HG03521 (cell line): ENCODE measurements around the gene SLC4A1AP.
A peak's percentile ranks its signal among the peaks of the same experiment; 100 is the strongest.
"Not testable (repeated sequence)": the region's sequence is repeated elsewhere in the genome, so short reads cannot be mapped to it uniquely, and the experiment has no call there.

Experiments used
- ATAC-seq: cut with Tn5 transposase; IDR thresholded peaks from one replicate; pipeline ENCODE4 v1.9.1; 2021; ENCODE audit warnings: mild to moderate bottlenecking, moderate library complexity; ENCODE audit not compliant: unreplicated experiment

The SLC4A1AP gene

DNA sequence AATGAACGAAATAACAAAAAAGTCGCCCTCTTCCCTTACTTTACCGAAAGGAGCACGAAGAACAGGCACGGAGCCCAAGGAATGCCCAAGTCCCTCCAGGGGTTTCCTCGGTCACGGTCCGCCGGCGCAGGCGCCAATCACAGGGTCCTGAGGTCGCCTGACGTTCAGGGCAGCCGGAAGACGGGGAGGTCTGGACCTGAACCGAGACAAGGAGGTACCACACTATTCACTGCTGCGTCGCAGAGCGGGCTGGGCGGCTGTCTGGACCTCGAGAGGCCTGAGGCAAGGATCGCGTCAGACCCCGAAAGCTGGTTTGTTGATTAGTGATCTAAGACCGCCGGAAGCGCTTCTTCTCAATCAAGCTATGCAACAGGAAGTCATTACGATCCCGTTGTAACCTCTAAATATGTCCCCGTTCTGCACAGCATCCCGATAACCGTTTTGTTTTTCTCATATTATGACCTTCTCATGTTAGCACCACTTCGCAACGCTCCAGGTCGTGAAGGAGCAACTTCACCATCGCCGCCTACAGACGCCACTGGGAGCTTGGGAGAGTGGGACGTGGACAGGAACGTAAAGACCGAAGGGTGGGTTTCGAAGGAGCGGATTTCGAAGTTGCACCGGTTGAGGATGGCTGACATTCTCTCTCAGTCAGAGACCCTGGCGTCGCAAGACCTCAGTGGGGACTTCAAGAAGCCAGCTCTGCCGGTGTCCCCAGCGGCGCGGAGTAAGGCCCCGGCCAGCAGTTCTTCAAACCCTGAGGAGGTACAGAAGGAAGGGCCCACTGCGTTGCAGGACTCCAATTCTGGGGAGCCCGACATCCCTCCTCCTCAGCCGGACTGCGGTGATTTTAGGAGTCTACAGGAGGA is at the start of gene SLC4A1AP, which contains the start of gene SUPT7L:
SLC4A1AP (plus strand) TSS at position 605 of the 869 bp plus-strand sequence; CDS start at position 631, 26 bp downstream.
SUPT7L (minus strand) TSS at position 330 of the 869 bp plus-strand sequence. CDS start 1,422 bp downstream, outside the sequence.
- peak; percentile 65 for ATAC-seq

DNA sequence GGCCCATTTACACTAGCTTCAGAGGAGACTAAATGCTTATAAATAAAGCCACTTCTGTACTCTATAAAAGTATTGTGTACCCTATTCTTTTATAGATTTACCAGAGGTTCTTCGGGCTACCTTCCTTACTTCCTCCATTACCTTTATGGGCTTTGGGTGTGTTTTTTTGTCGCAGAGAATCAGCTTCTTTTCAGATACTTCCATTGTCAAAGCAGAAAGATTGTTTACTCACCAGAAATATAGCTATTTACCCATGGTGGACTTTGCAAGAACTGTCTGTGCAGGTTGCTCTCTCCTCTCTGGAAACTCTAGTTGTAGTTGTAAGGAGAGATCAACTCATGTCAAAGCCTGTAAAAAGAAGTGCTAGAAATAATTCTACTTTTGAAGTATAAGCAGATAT is 49.7 kb upstream of the SLC4A1AP start:
- no peak for ATAC-seq

GRCh38 chr2:27615316-27615715 is 48.4 kb upstream of the SLC4A1AP start:
- no peak for ATAC-seq

- ATAC-seq, result no peak
Observed at GRCh38 chr2:27621524-27621923, 42.2 kb upstream of the SLC4A1AP start.

DNA sequence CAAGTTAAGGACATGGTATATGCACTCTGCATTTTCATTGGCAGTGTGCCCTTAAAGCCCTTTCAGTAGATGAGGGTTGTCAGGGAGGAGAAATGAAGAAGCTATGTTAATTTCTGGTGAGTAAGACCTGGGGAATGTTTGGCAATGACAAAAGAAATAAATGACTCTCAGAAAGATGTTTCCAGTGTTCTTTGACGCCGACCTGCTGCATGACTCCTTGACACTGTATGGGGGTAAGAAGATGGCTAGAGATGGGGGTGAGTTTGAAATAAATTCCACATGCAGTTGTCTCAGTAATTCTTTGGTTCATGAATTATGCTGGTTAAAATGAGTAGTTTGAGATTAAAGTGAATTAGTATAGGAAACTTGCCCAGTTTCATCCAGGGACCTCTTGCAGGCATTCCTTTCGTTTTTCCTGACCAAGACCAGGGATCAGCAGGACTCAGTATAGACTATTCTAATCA is 40.7 kb upstream of the SLC4A1AP start:
- ATAC-seq, result no peak

DNA sequence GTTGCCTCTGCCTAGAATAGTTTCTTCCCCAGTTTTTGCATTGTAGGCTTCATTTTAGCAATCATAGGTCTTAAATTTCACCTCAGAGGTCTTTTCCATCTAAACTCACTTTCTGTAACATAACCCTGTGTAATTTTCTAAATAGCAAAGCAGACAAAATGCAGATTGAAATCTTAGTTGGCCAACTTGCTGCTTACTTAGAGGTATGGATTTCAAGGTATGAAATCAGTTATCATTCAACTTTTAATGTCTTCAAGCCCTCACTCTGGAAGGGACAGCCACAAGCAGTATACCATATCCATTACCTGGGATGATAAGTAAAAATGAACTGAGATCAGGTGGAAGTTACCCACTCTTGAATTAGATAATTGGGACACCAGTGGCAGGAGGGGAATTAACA is 38.7 kb upstream of the SLC4A1AP start:
- ATAC-seq, result no peak

DNA sequence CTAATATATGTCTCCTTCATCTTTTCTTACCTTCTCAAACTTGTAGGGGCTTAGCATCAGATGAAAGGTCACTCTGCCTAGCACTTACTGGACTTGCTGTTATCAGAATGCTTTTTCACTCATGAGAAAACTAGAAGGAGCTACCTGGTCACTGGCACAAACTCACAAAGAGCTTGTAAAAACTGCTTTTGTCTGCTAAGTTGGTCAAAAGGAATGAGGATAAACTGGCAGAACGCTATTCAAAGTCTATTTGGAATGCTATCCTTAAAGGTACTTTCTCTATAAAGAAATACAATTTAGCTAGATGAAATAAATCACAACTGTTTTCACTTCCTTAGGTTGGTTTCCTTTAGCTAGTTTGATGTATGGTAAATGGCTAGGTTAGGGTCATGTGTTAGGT is 37.4 kb upstream of the SLC4A1AP start:
- not testable (repeated sequence) for ATAC-seq

DNA sequence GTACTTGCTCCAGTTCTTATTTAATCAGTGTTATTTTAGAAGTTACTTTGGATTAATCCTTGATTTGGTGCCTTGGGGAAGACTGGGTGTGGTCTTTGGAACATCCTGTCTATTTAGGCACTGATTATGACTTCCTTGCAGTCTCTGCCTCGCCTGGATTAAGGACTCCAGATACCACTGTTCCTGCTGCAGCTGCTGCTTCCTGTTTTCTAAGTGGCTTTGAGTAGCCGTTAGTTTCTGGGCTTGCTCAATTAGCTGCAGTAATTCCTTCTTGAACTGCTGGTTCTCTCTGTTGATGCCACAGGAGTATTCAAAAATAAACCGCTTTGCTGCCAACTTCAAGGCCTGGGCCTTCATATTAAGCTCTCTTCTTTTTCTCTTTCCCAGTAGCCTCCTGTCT is 36.8 kb upstream of the SLC4A1AP start:
- not testable (repeated sequence) for ATAC-seq

- peak; percentile 22 for ATAC-seq
Observed at GRCh38 chr2:27627963-27628766, 35.5 kb upstream of the SLC4A1AP start.

GRCh38 chr2:27628767-27629709 is 34.7 kb upstream of the SLC4A1AP start, which contains the start of the genes CCDC121 and GPN1:
Gene CCDC121, minus strand, starts transcription at chr2:27629012. Its CDS starts 1,213 bp downstream, at chr2:27627799.
Gene GPN1, plus strand, starts transcription at chr2:27629050. Its CDS starts 9 bp downstream, at chr2:27629059.
- peak; percentile 93 for ATAC-seq

GRCh38 chr2:27630257-27630656 is 33.4 kb upstream of the SLC4A1AP start:
- not testable (repeated sequence) for ATAC-seq

DNA sequence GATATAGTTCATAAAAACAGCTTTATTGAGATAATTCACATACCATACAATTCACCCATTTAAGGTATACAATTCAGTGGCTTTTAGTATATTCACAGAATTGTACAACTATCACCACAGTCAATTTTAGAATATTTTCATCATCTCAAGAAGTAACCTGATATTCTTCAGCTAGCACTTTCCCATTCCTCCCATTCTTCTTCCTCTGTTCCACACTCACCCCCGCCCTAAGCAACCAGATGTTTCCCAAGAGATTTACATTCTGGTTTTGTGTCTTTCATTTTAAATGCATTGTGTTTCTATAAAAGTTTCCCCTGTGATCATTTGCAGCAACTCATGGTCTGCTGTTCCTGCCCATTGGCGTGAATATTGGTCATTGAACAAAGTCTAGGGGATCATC is 29.4 kb upstream of the SLC4A1AP start:
- no peak for ATAC-seq

DNA sequence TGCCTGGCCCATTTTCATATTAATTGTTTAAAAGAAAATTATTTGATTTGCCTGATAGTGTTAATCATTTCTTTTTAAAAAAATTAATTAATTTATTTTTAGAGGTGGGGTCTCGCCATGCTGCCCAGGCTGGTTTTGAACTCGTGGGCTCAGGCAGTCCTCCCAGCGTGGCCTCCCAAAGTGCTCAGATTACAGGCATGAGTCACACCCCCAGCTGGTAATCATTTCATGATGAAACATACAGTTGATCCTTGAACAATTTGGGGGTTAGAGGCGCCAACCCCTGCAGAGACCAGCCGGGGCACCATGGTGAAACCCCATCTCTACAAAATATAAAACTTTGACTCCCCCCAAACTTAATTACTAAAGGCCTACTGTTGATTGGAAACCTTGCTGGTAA is 26.9 kb upstream of the SLC4A1AP start:
- no peak for ATAC-seq

- ATAC-seq, result no peak
Observed at GRCh38 chr2:27638037-27638637, 25.6 kb upstream of the SLC4A1AP start.

DNA sequence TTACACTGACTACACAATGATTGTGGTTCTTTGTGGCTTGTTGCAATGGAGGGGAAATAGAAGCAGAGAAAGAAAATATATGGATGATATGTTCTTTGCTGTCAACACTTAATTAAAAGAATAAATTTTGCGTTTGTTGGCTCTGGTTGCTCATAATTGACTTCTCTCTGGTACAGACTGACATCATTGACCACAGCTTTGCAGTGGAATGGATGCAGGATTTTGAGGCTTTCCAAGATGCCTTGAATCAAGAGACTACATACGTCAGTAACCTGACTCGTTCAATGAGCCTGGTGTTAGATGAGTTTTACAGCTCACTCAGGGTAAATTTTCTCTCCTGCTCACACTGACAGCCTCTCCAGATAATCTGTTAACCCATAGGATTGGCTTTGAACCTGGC is 25.0 kb upstream of the SLC4A1AP start:
- ATAC-seq, result no peak

DNA sequence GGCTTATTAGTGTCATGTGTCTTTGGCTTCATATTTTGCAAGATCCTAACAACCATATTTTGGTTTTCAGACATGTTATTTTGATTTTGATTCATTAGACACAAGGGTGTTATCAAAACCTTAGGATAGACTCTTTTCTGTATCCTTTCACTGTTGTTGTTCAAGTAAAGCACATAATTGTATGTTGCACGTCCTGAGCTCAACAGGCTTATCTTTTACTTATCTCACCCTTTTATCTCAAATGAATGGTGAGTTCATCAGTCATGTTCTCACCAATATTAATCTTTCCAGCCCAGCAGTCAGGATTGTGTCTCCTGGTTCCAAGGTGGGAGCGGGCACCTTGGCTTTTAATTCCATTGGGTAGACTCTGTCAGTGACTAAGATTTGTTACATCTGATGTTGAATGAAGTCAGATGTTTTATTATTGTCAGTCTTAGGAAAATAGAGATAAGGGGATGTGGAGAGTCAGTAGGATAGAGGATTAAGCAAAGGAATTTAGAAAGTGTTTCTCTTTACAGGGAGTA is 22.9 kb upstream of the SLC4A1AP start:
- no peak for ATAC-seq

- no peak for ATAC-seq
Observed at GRCh38 chr2:27645197-27645596, 18.5 kb upstream of the SLC4A1AP start.

DNA sequence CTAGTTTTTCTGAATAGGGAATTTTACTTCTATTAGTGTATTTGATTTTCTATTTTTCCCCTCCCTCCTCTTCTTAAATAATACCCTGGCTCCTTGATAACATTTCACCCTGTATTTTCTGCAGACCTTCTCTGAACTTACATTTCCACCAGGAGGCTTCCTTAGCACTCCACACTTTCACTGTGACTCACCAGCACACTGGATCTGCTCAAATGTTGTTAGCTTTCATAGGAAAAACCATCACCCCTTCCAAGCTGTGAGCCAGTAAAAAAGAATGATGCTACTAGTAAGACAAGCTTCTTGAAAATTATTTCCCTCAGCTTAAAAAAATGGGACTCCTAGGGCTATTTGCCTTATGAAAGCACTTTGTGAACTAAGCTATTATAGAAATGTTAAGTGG is 16.4 kb upstream of the SLC4A1AP start:
- no peak for ATAC-seq

DNA sequence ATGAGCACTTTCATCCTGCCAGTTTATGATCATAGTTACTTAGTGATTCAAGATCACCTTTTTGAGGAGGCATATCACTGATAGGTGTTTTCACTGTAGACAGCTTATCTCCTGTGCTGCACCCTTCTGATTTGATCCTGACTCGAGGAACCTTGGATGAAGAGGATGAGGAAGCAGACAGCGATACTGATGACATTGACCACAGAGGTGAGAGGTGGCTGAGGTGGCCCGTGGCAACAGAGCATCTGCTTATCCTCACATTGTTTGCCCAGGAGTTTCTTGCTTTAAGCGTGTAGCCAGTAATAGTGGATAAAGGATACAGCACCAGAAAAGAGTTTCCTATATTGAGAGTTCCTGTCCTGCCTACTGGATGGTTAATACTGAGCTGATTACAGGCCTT is 16.0 kb upstream of the SLC4A1AP start:
- ATAC-seq, result no peak

GRCh38 chr2:27651056-27651455 is 12.6 kb upstream of the SLC4A1AP start:
- ATAC-seq, result no peak
